ENCODE data around the gene EDEM1. TPM values are rescaled to one million over a fixed set of nuclear protein-coding genes. Genes with fewer than 3 reads are reported as not detected.
A peak's percentile ranks its signal among the peaks of the same experiment; 100 is the strongest.

EDEM1 gene
- total RNA-seq, 4 donors from 2014 or later = 18.4 to 41.7 (median 35.8) TPM

GRCh38 chr3:5222283-5223005 lies 34.9 kb downstream of the EDEM1 start:
- WGBS, 2 donors (ENCODE audit: low coverage in 1 of 2) = 90 to 95% methylated on average over 8 to 10 of the region's 13 CpGs
- H3K36me3 ChIP-seq = peaks cover 0 to 16% of the 10 kb centered on the region in 2 donors
- TF ChIP-seq EP300 (IDR thresholded peaks at IDR 0.05) (no peak), POLR2AphosphoS5 (IDR thresholded peaks at IDR 0.05) (no peak), POLR2A (IDR thresholded peaks at IDR 0.05) (no peak)
- TF ChIP-seq, protein P1, sequence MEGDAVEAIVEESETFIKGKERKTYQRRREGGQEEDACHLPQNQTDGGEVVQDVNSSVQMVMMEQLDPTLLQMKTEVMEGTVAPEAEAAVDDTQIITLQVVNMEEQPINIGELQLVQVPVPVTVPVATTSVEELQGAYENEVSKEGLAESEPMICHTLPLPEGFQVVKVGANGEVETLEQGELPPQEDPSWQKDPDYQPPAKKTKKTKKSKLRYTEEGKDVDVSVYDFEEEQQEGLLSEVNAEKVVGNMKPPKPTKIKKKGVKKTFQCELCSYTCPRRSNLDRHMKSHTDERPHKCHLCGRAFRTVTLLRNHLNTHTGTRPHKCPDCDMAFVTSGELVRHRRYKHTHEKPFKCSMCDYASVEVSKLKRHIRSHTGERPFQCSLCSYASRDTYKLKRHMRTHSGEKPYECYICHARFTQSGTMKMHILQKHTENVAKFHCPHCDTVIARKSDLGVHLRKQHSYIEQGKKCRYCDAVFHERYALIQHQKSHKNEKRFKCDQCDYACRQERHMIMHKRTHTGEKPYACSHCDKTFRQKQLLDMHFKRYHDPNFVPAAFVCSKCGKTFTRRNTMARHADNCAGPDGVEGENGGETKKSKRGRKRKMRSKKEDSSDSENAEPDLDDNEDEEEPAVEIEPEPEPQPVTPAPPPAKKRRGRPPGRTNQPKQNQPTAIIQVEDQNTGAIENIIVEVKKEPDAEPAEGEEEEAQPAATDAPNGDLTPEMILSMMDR (IDR thresholded peaks at IDR 0.05) = no peak
- H3K27me3 ChIP-seq = no peaks in the 10 kb centered on the region
- ATAC-seq = no peak
- no peak overlapping the region for H3K4me3 ChIP-seq
- no peak overlapping the region for H3K27ac ChIP-seq
- no peaks in the 10 kb centered on the region for H3K9me3 ChIP-seq
- peaks cover 0 to 19% (median 0%) of the 10 kb centered on the region in 3 donors for H3K4me1 ChIP-seq

DNA sequence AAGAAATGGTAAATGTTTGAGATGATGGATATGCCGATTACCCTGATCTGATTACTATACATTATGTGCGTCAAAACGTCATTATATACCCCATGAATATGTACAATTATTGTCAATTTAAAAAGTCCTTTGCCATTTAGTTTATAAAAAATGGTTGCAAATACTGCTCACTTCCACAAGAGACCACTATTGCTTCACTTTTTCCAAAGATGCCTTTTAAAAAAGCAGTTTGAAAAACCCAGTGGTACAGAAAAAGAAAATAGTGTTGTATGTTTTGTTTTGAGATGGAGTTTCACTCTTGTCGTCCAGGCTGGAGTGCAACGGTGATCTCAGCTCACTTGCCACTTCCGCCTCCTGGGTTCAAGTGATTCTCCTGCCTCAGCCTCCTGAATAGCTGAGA lies 39.3 kb downstream of the EDEM1 start:
- H3K27ac ChIP-seq = no peak overlapping the region
- H3K4me3 ChIP-seq = no peak overlapping the region
- ATAC-seq = no peak
- WGBS, 2 donors (ENCODE audit: low coverage in 1 of 2) = 23 to 37% methylated on average over 5 to 6 of the region's 6 CpGs
- no peak for TF ChIP-seq EP300 (IDR thresholded peaks at IDR 0.05)
- TF ChIP-seq, protein P1 (IDR thresholded peaks at IDR 0.05) = peak in 3 of 4 experiments; percentile 16 to 39 (median 33)
- H3K9me3 ChIP-seq = no peaks in the 10 kb centered on the region
- no peaks in the 10 kb centered on the region for H3K4me1 ChIP-seq
- H3K27me3 ChIP-seq = peaks cover 3% of the 10 kb centered on the region
- no peaks in the 10 kb centered on the region for H3K36me3 ChIP-seq

- H3K27me3 ChIP-seq = peaks cover 7% of the 10 kb centered on the region
- TF ChIP-seq EP300 (IDR thresholded peaks at IDR 0.05) = no peak
- TF ChIP-seq POLR2A (IDR thresholded peaks at IDR 0.05) = no peak
- TF ChIP-seq, protein P1 (IDR thresholded peaks at IDR 0.05) = no peak
- no peak for TF ChIP-seq POLR2AphosphoS5 (IDR thresholded peaks at IDR 0.05)
- H3K4me1 ChIP-seq = no peaks in the 10 kb centered on the region
- ATAC-seq = no peak
- H3K36me3 ChIP-seq = no peaks in the 10 kb centered on the region
- no peak overlapping the region for H3K4me3 ChIP-seq
- WGBS, 2 donors (ENCODE audit: low coverage in 1 of 2) = 57 to 58% methylated on average over 1 to 4 of the region's 6 CpGs
- H3K27ac ChIP-seq = no peak overlapping the region
- H3K9me3 ChIP-seq = no peaks in the 10 kb centered on the region
These were observed 40.3 kb downstream of the EDEM1 start for GRCh38 chr3:5227812-5228211.

- Histone ChIP-seq H3K27ac (no peak overlapping the region), H3K27me3 (peaks cover 7% of the 10 kb centered on the region), H3K4me3 (no peak overlapping the region), H3K9me3 (no peaks in the 10 kb centered on the region), H3K36me3 (no peaks in the 10 kb centered on the region), H3K4me1 (no peaks in the 10 kb centered on the region)
- no peak for ATAC-seq
- 59 to 80% methylated on average over 2 of the region's 2 CpGs for WGBS, 2 donors (ENCODE audit: low coverage in 1 of 2)
- TF ChIP-seq EP300 (IDR thresholded peaks at IDR 0.05) (no peak), POLR2A (IDR thresholded peaks at IDR 0.05) (no peak), POLR2AphosphoS5 (IDR thresholded peaks at IDR 0.05) (no peak)
- TF ChIP-seq, protein P1 (IDR thresholded peaks at IDR 0.05) = no peak
These were observed 41.9 kb downstream of the EDEM1 start for GRCh38 chr3:5229414-5229813.

DNA sequence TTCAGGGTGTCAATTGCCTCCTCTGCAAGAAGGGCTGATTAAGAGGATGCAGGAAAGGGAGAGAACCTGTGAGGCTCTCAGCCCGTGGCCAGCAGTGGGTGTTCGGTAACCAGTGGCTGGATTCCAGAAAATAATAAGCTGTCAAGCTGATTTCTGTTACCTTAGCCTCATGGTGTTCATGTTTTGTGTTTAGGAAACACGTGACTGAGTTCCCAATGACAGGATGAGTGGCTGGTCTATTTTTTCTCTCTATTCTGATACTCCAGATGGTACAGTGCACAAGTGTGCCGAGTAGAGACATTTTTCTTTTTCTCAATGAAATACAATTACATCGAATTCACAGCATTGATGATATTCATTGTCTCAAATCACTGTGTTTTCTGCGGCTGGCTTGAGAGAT lies 43.6 kb downstream of the EDEM1 start:
- Histone ChIP-seq H3K9me3 (no peaks in the 10 kb centered on the region), H3K27me3 (peaks cover 7% of the 10 kb centered on the region), H3K36me3 (no peaks in the 10 kb centered on the region), H3K27ac (no peak overlapping the region), H3K4me3 (no peak overlapping the region), H3K4me1 (no peaks in the 10 kb centered on the region)
- ATAC-seq = no peak
- 29 to 65% methylated on average over 4 to 6 of the region's 6 CpGs for WGBS, 2 donors (ENCODE audit: low coverage in 1 of 2)
- TF ChIP-seq POLR2AphosphoS5 (IDR thresholded peaks at IDR 0.05) (no peak), EP300 (IDR thresholded peaks at IDR 0.05) (no peak), POLR2A (IDR thresholded peaks at IDR 0.05) (no peak)
- TF ChIP-seq, protein P1 (IDR thresholded peaks at IDR 0.05) = no peak

Measured in gastroesophageal sphincter (tissue), 4 donors.